SW480 (cell line): Measurements from ENCODE around the gene NFIA.

ENCODE experiments used
- DNase-seq: peaks from one replicate; pipeline ENCODE4 v3.0.0-alpha.2; 2016; ENCODE audit warnings: low spot score

NFIA gene

GRCh38 chr1:61332796-61333195, 250.4 kb downstream of the NFIA start:
- DNase-seq = no peak

GRCh38 chr1:61334718-61335589, 252.6 kb downstream of the NFIA start:
- no peak for DNase-seq

- peak; percentile 12 for DNase-seq
Measured at GRCh38 chr1:61337037-61337436, 254.7 kb downstream of the NFIA start.

GRCh38 chr1:61337441-61337951, 255.1 kb downstream of the NFIA start:
- DNase-seq = no peak

GRCh38 chr1:61337981-61338848, 255.9 kb downstream of the NFIA start:
- peak; percentile 95 for DNase-seq

GRCh38 chr1:61338899-61339298, 256.5 kb downstream of the NFIA start:
- no peak for DNase-seq

- DNase-seq = no peak
Measured at GRCh38 chr1:61341426-61341825, 259.1 kb downstream of the NFIA start.

GRCh38 chr1:61343734-61344420, 261.5 kb downstream of the NFIA start:
- no peak for DNase-seq

GRCh38 chr1:61344696-61345095, 262.3 kb downstream of the NFIA start:
- DNase-seq = no peak

- no peak for DNase-seq
Measured at GRCh38 chr1:61348025-61348665, 265.8 kb downstream of the NFIA start.

GRCh38 chr1:61352845-61353435, 270.6 kb downstream of the NFIA start:
- no peak for DNase-seq

- DNase-seq = no peak
Measured at GRCh38 chr1:61353797-61354406, 271.5 kb downstream of the NFIA start.

- no peak for DNase-seq
Measured at GRCh38 chr1:61356016-61356415, 273.7 kb downstream of the NFIA start.

- no peak for DNase-seq
Measured at GRCh38 chr1:61356995-61357394, 274.6 kb downstream of the NFIA start.

GRCh38 chr1:61357539-61357938, 275.2 kb downstream of the NFIA start:
- no peak for DNase-seq

- DNase-seq = no peak
Measured at GRCh38 chr1:61358770-61359455, 276.6 kb downstream of the NFIA start.

- no peak for DNase-seq
Measured at GRCh38 chr1:61361931-61362330, 279.6 kb downstream of the NFIA start.

GRCh38 chr1:61362351-61362750, 280.0 kb downstream of the NFIA start:
- no peak for DNase-seq

- DNase-seq = no peak
Measured at GRCh38 chr1:61368366-61368765, 286.0 kb downstream of the NFIA start.

- no peak for DNase-seq
Measured at GRCh38 chr1:61368876-61369275, 286.5 kb downstream of the NFIA start.
